ENCODE results near the gene CDH4.

CDH4 gene

GRCh38 chr20:61927826-61928541 lies 675.9 kb downstream of the CDH4 start:
- TF ChIP-seq ZFX (IDR thresholded peaks at IDR 0.05; ENCODE audit: borderline replicate concordance) (no peak), CTCF (IDR thresholded peaks at IDR 0.05) (no peak)

GRCh38 chr20:61929561-61929960 lies 677.5 kb downstream of the CDH4 start:
- H3K27ac ChIP-seq: no peak overlapping the region
- TF ChIP-seq ZFX (IDR thresholded peaks at IDR 0.05; ENCODE audit: borderline replicate concordance) (no peak), CTCF (IDR thresholded peaks at IDR 0.05) (no peak)

More at GRCh38 chr20:61927826-61928541, 675.9 kb downstream of the CDH4 start:
- H3K27ac ChIP-seq: no peak overlapping the region

GRCh38 chr20:61929971-61930666 lies 678.1 kb downstream of the CDH4 start:
- TF ChIP-seq CTCF (IDR thresholded peaks at IDR 0.05): no peak
- no peak for TF ChIP-seq ZFX (IDR thresholded peaks at IDR 0.05; ENCODE audit: borderline replicate concordance)
- no peak overlapping the region for H3K27ac ChIP-seq

- H3K27ac ChIP-seq: no peak overlapping the region
- TF ChIP-seq ZFX (IDR thresholded peaks at IDR 0.05; ENCODE audit: borderline replicate concordance) (no peak), CTCF (IDR thresholded peaks at IDR 0.05) (no peak)
Observed at GRCh38 chr20:61930776-61931475, 678.9 kb downstream of the CDH4 start.

DNA sequence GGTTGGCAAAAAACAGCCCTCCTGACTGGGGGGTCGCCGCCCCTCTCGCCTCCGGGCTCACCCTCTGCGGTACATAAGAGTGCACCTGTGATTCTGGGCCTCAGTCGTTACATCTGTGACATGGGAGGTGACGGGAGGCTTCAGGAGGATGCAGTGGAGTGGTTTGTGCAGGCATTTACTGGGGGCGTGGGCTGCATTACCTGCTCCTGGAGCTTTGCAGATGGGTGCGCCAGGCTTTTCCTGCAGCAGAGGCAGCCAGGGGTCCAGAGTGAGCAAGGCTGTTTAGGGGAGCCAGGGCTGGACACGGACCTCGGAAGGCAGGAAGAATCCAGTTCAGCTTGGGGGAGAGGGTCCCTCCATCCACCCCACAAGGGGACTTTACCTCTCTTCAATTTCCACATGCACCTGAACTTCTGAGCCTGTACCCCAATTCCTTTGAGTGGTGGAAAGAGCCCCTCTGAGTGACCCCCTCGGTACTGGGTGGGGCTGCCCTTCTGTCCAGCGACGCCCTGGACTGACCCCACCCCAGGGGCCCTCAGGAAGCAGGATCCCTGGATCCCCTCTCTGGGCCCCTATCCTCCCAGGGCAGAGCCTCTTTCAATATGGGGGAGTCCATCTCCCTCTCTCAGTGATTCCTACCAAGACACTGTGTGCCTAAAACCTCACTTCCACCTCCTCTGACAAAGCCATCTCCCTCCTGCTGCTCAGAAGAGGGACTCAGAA lies 679.6 kb downstream of the CDH4 start:
- no peak overlapping the region for H3K27ac ChIP-seq
- TF ChIP-seq ZFX (IDR thresholded peaks at IDR 0.05; ENCODE audit: borderline replicate concordance): no peak
- TF ChIP-seq CTCF (IDR thresholded peaks at IDR 0.05): no peak

GRCh38 chr20:61932199-61932592 lies 680.1 kb downstream of the CDH4 start:
- H3K27ac ChIP-seq: no peak overlapping the region
- TF ChIP-seq ZFX (IDR thresholded peaks at IDR 0.05; ENCODE audit: borderline replicate concordance): no peak
- no peak for TF ChIP-seq CTCF (IDR thresholded peaks at IDR 0.05)
